Measurements from ENCODE around the gene CFDP1. TPM values are rescaled to one million over a fixed set of nuclear protein-coding genes. Genes with fewer than 3 reads are reported as not detected.
A peak's percentile ranks its signal among the peaks of the same experiment; 100 is the strongest.

The CFDP1 gene
- total and polyA plus RNA-seq, 2 of the 13 experiments (the other 11 are each of a cell fraction or from before 2014, with no cell fraction given), result 78.6 to 153 TPM

- TF ChIP-seq ZFP91 (CRISPR knock-in tag; IDR thresholded peaks at IDR 0.05; ENCODE audit: borderline replicate concordance), result peak; percentile 23; the same call in 1 of the 2 replicates
- no peak for TF ChIP-seq ZBTB1 (CRISPR knock-in tag; IDR thresholded peaks at IDR 0.05; ENCODE audit: borderline replicate concordance)
- no peak for TF ChIP-seq ZNF710 (CRISPR knock-in tag; IDR thresholded peaks at IDR 0.05; ENCODE audit: borderline replicate concordance)
- TF ChIP-seq MEIS1 (CRISPR knock-in tag; IDR thresholded peaks at IDR 0.05; ENCODE audit: borderline replicate concordance), result no peak
- TF ChIP-seq ZSCAN29 (CRISPR knock-in tag; conservative IDR thresholded peaks at IDR 0.05), result no peak
- TF ChIP-seq ZNF230 (CRISPR knock-in tag; IDR thresholded peaks at IDR 0.05), result no peak
- peak; percentile 96 for TF ChIP-seq ZNF770 (CRISPR knock-in tag; IDR thresholded peaks at IDR 0.05)
- TF ChIP-seq NAIF1 (CRISPR knock-in tag; IDR thresholded peaks at IDR 0.05; ENCODE audit: borderline replicate concordance), result no peak
- TF ChIP-seq ZNF558 (CRISPR knock-in tag; IDR thresholded peaks at IDR 0.05; ENCODE audit: borderline replicate concordance), result no peak
- TF ChIP-seq ZBTB4 (CRISPR knock-in tag; IDR thresholded peaks at IDR 0.05; ENCODE audit: borderline replicate concordance), result no peak
- TF ChIP-seq ZNF256 (CRISPR knock-in tag; conservative IDR thresholded peaks at IDR 0.05), result no peak
- no peak for TF ChIP-seq ONECUT2 (CRISPR knock-in tag; IDR thresholded peaks at IDR 0.05)
- TF ChIP-seq MTA1 (CRISPR knock-in tag; IDR thresholded peaks at IDR 0.05; ENCODE audit: borderline replicate concordance), result 0 out of 2 replicates have a peak, but pooled peaks have one; percentile 55
- no peak for TF ChIP-seq SP4 (CRISPR knock-in tag; IDR thresholded peaks at IDR 0.05)
- TF ChIP-seq SCMH1 (CRISPR knock-in tag; IDR thresholded peaks at IDR 0.05; ENCODE audit: borderline replicate concordance), result no peak
- TF ChIP-seq HNRNPL (IDR thresholded peaks at IDR 0.05; ENCODE audit: low read depth, low read length), result no peak
- TF ChIP-seq MXD1 (CRISPR knock-in tag; IDR thresholded peaks at IDR 0.05), result no peak
- no peak for TF ChIP-seq ZNF431 (CRISPR knock-in tag; IDR thresholded peaks at IDR 0.05; ENCODE audit: borderline replicate concordance, low read depth)
Measured at GRCh38 chr16:75246504-75247205, 186.6 kb downstream of the CFDP1 start (continued).

All from HepG2 (cell line).